GM18526 (cell line): ENCODE results near the gene SAMD4A.

Experiments used
- POLR2A ChIP-seq: IDR thresholded peaks from 3 replicates; pipeline ENCODE4 v1.6.1; 2011; ENCODE audit not compliant: insufficient read length; ENCODE audit errors: extremely low read depth

SAMD4A gene

GRCh38 chr14:54629635-54630360, 62.9 kb downstream of the SAMD4A start:
- no peak for TF ChIP-seq POLR2A

- no peak for TF ChIP-seq POLR2A
Observed at GRCh38 chr14:54631016-54631415, 64.1 kb downstream of the SAMD4A start.

GRCh38 chr14:54632452-54632851, 65.5 kb downstream of the SAMD4A start:
- no peak for TF ChIP-seq POLR2A

GRCh38 chr14:54633076-54633475, 66.1 kb downstream of the SAMD4A start:
- no peak for TF ChIP-seq POLR2A

- no peak for TF ChIP-seq POLR2A
Observed at GRCh38 chr14:54637270-54638134, 70.6 kb downstream of the SAMD4A start.

GRCh38 chr14:54638135-54638446, 71.2 kb downstream of the SAMD4A start:
- TF ChIP-seq POLR2A: no peak

- no peak for TF ChIP-seq POLR2A
Observed at GRCh38 chr14:54639611-54640010, 72.7 kb downstream of the SAMD4A start.

- no peak for TF ChIP-seq POLR2A
Observed at GRCh38 chr14:54640506-54640905, 73.6 kb downstream of the SAMD4A start.

- TF ChIP-seq POLR2A: no peak
Observed at GRCh38 chr14:54642121-54642520, 75.2 kb downstream of the SAMD4A start.

- no peak for TF ChIP-seq POLR2A
Observed at GRCh38 chr14:54642801-54643695, 76.1 kb downstream of the SAMD4A start.

- no peak for TF ChIP-seq POLR2A
Observed at GRCh38 chr14:54643696-54644176, 76.8 kb downstream of the SAMD4A start.

GRCh38 chr14:54645639-54646038, 78.7 kb downstream of the SAMD4A start:
- no peak for TF ChIP-seq POLR2A

GRCh38 chr14:54646626-54647025, 79.7 kb downstream of the SAMD4A start:
- TF ChIP-seq POLR2A: no peak

GRCh38 chr14:54647378-54647777, 80.5 kb downstream of the SAMD4A start:
- TF ChIP-seq POLR2A: no peak

GRCh38 chr14:54649056-54649455, 82.1 kb downstream of the SAMD4A start:
- no peak for TF ChIP-seq POLR2A
